HG03039 (cell line): ENCODE data around the gene ZFR.
A peak's percentile ranks its signal among the peaks of the same experiment; 100 is the strongest.
"Not testable (repeated sequence)": the region's sequence is repeated elsewhere in the genome, so short reads cannot be mapped to it uniquely, and the experiment has no call there.

Source experiments
- ATAC-seq: cut with Tn5 transposase; IDR thresholded peaks from one replicate; pipeline ENCODE4 v1.9.1; 2021; ENCODE audit warnings: mild to moderate bottlenecking, moderate library complexity; ENCODE audit not compliant: unreplicated experiment

ZFR gene

DNA sequence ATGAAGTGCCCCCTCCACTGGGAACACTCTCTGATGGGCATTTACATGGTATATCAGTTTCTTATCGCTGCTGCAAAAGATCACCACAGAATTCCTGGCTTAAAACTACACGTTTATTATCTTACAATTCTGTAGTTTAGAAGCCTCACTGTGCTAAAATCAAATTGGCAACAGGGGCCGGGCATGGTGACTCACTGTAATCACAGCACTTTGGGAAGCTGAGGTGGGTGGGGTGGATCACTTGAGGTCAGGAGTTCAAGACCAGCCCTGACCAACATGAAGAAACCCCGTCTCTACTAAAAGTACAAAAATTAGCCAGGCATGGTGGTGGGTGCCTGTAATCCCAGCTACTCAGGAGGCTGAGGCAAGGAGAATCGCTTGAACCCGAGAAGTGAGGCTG, 7.8 kb upstream of the ZFR start:
- not testable (repeated sequence) for ATAC-seq

DNA sequence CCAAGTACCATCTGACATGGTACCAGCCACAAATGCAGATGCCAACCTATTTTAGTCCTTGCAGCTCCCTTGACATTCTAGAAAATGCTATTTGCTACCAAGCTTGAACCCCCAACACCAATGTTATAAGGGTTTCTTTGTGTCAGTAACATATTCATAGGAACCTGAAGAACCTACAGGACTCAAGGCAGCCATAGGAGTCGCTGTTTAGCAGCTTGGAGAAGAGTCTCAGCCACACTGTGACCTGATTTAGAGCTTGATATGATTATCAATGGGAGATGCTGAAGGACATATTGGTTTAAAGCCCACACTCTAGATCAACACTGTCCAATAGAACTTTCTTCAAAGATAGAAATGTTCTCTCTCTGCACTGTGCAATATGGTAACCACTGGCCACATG, 6.4 kb upstream of the ZFR start:
- ATAC-seq, result no peak

DNA sequence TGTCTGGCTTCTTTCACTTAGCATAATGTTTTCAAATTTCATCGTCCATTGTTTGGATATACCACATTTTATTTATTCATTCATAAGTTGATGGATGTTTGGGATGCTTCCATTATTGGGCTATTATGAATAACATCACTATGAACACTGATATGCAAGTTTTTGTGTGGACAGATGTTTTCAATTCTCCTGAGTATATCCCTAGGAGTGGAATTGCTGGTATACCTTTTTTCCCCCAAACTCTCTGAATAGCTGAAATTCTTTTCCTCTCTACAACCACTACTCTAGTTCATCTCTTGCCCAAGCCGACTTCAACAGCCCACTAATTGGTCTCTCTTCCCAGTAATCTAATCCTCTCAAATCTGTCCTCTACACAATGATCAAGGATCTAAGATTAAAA, 4.7 kb upstream of the ZFR start:
- no peak for ATAC-seq

DNA sequence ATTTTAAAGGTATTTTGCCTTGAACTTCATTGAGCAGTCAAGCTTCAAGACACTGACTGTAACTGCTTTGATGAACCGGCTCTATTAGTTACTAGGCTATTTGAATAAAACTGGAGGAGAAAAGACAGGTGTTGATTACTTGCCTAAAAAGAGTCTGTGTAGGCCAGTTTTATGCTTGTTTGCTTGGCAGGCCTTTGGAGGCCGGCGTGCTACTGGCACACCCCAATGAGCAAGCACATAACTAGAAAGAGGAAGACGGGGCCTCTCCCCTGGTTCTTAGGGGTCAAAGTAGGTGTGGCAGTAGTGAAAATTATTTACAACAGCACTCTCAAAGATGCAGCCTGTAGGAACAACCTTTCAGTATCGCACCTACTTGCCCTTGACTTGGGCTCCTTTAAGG, 2.1 kb upstream of the ZFR start:
- ATAC-seq, result no peak

DNA sequence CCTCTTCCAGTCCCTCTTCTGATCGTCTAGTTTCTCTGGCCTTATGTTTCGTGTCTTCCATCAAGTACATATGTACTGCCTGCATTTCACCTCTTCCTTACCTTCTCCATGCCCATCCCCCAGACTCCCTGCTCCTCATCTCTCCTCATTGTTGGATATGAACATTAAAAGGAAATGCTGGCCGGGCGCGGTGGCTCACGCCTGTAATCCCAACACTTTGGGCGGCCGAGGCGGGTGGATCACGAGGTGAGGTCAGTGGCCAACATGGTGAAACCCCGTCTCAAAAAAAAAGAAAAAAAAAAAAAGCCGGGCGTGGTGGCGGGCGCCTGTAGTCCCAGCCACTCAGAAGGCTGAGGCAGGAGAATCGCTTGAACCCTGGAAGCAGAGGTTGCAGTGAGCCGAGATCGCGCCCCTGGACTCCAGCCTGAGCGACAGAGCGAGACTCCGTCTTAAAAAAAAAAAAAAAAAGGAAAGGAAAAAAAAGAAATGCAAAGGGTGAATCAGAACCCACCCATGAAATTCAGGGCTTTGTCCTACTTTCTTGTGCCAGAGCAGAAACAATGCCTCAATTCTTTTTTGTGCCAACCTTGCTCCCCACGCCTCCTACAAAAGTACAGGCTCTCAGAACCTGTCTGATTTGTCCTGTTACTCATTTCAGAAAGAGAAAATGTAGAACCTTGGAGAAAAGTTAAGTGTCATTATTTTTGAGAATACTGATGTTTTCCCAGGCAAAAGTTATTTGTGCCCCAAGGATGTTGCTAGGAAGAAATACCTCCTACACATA, 1.5 kb upstream of the ZFR start:
- no peak for ATAC-seq

DNA sequence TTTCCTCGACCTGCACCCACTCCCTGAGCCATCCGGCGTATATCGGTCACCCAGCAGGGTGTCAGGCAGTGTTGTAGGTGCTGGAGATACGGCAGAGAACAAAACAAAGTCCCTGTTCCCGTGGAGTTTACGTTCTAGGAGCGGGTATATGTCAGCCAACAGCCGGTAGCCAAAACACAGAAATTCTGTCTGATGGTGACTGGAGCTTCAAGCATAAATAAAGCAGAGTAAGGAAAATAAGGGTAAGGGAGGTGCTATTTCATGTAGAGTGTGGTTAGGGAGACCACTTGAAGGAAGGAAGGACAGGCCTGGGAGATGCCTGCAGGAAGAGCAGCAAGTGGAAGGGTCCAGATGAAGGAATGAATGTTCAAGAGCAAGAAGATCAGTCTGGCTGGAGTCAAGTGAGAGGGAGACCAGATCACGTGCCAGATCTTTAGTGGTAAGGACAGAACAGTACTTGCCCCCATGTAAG, 783 bp upstream of the ZFR start:
- ATAC-seq, result no peak

DNA sequence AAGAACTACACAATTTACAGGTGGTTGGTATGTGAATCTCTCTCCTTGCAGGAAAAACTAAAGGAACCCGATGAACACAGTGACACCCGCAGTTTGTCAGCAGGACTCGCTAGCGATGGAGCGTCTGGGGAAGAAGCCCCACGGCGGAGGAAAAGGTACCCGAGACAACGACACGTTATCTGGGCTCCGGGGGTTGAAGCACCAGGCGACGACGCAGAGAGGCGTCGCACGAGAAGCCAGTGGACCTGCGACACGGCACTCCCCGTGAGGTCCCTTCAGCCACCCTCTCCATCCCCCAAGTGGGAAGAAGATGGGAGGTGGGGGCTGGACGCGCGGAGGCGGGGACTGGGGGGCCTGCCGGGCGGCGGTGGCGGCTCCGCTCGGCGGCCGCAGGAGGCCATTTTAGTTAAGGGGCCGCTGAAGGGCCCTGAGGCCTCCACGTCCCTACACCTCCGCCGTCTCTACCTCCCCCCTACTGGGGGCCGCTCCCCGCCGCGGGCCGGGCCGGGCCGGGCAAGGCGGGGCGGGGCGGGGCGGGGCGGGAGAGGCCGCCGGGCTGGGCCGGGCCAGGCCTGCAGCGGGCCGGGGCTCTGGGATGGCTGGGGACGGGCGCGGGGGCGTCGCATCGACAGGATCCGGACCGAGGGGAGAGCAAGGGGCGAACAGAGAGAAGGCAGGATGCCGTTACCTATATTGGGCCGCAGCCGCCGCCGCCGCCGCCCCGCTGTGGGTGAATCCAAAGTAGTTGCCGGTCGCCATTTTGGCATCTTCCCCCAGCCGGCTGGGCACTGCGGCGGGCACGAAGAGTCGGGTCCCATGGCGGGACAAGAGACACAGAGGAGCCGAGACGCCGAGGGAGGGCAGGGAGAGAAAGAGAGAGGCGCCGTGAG, 754 bp downstream of the ZFR start:
- ATAC-seq, result peak; percentile 38

DNA sequence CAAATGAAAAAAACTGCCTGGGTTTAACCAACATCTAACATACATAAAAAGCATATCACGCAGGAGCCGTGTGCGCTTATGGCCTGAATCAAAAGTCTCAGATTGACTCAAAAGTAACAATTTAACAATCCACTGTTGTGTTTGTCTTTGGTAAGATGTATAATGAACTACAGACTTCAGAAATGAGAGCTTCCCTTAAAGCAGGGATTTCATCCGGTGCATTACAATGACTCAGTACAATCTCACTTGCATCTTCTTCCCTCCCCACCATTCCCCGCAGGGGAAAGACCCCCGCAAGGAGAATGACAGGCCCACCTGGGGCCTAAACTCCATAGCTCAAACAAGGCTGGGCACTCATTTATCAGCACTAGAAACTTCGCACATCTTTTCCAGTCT, 1.4 kb downstream of the ZFR start:
- peak; percentile 29 for ATAC-seq

DNA sequence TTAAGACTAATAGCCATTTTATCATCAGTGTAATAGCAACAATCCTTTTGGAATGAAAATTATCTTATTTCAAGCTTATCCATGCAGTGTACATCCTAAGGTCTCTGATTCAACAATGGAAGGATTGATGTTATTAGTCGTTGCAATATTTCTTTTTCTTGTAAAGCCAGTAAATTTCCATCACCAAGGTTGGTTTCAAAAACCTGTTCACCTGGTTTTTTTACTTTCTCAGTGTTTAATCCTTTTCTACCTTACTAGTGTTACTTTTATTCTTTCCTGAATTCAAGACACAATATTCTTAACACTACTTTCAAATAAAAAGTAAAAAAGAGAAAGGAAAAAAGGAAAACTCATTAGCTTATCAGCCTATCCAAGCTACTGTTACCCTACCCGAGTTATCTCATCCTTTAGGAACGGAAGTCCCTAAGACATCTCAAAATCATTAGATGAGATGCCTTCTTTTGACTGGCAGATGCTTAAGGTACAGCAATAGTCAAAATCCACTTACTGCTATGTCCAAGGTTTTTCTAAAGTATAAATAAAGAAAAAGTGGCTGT, 5.4 kb downstream of the ZFR start:
- no peak for ATAC-seq

DNA sequence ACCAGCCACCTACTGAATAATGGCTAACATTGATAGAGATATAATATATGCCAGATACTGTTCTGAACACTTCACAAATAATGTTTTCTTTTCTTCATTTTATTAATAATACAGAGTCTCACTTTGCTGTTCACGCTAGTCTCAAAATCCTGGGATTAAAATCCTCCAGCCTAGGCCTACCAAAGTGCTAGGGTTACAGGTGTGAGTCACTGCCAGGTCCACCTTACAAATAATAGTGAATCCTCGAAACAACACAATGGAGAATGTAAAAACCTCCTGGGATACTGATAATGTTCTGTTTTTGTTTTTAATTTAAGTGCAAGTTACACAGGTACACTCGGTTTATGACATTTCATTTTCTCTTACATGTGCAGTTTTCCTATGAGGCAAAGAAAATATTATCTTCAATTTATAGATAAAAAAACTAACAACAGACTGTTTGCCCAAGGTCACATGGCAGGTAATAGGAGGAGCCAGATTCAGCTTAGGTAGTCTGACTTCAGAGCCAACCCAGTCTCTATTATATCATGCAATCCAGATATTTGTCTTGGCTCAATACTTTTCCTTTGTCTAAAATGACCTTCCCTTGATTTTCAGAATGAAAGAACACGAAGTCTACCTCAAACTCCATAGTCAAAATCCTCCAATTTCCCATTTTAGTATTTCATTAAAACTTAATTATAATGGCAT, 7.8 kb downstream of the ZFR start:
- ATAC-seq, result no peak

DNA sequence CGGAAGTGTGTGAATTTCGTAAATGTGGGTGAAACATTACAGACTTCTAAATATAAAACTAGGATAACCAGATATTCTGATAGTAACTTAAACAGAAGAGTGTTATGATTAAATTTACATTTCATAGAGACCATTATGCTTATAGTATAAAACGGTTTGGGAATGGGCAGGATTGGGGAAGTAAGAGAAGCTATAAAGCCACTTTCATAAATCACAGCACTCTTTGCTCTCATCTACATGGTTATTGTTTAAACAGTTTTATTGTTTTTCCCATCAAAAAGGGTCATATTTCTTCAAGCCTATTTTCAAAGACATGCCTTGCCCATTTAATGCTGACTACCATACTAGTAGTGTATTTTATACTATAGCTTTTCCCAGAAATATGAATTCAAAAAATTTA, 9.2 kb downstream of the ZFR start:
- ATAC-seq, result no peak

DNA sequence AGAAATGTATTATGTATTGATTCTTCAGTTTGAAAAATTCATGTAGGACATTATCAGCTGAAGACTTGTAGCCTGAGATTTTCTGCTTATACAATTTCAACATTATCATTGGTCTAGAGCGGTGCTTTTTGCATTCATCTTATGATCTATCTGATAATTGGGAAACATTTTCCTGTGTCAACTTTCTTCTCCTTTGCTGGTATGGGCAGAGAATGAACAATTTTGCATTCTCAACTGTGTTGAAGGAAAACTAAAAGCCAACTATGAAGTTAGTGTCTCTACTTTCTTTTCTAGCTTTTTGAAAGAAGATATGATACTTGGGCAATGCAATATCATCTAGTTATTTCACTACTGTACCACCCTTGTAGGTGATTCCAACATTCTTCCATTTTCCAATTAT, 10.3 kb downstream of the ZFR start:
- ATAC-seq, result no peak

DNA sequence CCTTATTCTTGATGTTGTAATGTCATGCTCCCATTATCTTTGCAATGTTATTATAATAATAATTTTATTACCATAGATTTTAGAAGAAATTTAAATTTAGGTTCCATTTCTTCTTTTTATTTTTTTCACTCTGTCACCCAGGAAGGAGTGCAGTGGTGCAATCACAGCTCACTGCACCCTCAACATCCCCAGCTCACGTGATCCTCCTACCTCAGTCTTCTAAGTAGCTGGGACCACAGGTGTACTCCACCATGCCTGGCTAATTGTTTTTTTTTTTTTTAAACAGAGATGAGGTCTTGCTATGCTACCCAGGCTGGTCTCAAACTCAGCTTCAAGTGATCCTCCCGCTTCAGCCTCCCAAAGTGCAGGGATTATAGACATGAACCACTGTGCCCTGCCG, 11.9 kb downstream of the ZFR start:
- ATAC-seq, result no peak

DNA sequence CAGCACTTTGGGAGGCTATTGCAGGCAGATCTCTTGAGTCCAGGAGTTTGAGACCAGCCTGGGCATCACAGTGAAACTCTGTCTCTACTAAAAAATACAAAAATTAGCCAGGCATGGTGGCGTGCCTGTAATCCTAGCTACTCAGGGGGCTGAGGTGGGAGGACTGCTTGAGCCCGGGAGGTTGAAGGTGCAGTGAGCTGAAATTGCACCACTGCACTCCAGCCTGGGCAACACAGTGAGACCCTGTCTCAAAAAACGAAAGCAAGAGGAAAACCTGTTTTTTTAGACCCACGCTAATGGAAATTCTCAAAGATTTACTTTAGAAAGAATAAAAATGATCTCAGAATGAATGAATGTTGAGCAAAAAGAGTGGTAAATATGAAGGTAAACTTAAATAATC, 13.7 kb downstream of the ZFR start:
- ATAC-seq, result not testable (repeated sequence)

DNA sequence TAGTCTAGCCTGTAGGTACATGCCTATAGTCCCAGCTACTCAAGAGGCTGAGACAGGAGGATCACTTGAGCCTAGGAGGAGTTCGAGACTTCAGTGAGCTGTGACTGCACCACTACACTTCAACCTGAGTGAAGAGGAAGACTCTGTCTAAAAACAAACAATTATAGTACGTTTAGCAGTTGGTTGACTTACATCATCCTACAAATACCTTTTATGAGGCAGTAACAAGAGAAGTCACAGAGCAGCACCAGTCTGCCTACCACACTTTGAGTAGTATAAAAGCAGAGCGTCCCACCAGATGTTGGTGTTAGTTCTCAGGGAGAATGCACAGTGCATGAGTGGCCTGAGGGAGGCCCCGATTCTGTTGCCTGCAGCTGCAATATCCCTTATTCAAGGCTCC, 16.1 kb downstream of the ZFR start:
- no peak for ATAC-seq

DNA sequence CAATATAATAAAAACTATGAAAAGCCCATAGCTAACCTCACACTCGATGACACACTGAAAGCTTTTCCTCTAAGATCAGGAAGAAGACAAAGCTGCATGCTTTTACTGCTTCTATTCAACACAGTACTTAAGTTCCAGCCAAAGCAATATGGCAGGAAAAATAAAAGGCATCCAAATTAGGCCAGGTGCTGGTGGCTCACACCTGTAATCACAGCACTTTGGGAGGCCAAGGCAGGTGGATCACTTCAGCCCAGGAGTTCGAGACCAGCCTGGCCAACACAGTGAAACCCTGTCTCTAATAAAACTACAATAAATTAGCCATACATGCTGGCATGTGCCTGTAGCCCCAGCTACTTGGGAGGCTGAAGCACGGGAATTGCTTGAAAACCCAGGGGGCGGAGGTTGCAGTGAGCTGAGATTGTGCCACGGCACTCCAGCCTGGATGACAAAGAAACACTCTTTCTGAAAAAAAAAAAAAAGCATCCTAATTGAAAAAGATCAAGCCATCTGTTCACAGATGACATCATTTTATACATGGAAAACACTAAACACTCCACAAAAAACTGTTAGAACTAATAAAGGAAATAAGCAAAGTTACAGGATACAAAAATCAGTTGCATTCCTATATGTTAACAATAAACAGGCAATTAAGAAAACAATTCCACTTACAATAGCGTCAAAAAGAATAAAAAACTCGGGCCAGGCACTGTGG, 17.9 kb downstream of the ZFR start:
- no peak for ATAC-seq

DNA sequence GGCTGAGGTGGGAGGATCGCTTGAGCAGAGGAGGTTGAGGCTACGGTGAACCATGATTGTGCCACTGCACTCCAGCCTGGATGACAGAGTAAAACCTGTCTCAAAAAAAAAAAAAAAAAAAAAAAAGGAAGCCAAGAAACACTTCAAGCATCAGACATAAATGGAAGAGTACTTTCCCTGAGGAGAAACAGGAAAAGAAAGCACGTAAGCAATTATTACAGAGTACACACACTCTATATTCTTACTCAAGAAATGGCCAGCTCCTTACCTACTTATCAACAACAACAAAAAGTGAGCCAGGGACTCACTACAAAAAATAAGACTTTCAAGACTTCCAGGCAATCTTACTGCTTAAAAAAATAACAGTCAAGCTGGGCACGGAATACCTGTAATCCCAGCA, 21.8 kb downstream of the ZFR start:
- no peak for ATAC-seq

DNA sequence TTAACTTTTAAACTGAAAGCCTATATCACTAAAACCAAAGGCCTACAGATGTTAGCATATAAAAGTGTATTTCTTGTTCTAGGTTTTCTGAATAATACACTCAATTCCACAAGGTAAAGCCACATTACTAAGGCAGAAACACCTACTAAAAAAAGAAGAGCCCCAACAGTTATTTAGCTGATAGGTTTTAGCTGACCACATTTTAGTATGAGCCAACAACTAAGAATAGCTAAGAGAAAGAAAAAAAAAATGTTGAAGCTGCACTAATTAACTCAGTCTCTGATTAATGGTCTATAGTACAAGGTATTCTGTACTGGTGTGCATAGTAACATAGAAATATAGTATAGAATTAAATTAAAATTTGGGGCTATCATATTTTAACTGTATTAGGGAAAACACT, 23.5 kb downstream of the ZFR start:
- no peak for ATAC-seq

DNA sequence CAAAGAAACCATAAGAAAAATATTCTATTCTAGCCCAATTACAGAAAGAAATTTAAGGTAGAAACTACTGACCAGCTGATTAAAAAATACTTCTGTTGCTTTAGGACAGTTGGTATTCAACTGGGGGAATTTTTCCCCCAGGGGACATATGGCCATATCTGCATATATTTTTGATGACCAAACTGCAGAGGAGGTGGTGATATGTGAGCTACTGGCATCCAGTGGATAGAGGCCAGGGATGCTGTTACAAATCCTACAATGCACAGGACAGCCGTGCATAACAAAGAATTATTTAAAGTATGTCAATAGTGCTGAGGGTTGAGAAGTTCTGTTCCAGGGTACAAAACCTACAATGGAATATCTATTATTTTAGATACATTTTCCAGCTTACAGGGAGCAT, 24.0 kb downstream of the ZFR start:
- no peak for ATAC-seq

DNA sequence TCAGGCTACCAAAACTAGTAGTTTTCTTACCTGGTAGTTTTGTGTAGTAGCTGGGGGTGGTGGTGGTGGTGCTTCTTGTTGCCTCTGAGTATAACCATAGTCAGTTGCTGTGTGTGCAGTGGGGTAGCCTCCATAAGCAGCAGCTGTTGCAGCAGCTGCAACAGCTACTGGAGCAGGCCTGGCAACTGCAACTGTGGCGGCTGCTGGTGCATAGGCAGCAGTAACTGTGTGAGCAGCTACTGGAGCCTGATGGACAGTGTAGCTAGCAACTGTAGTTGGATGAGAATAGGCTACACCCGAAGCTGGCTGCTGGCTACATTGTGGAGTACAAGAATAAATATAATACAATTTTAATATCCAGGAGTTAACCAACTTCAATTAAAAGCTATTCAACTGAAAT, 24.7 kb downstream of the ZFR start:
- no peak for ATAC-seq
